GM19238 (cell line): ENCODE results near the gene CCDC90B.
"Not testable (repeated sequence)": the region's sequence is repeated elsewhere in the genome, so short reads cannot be mapped to it uniquely, and the experiment has no call there.

Experiments used
- DNase-seq: peaks from one replicate; pipeline ENCODE4 v3.0.0; 2011; ENCODE audit warnings: low spot score; ENCODE audit not compliant: insufficient read length

The CCDC90B gene

DNA sequence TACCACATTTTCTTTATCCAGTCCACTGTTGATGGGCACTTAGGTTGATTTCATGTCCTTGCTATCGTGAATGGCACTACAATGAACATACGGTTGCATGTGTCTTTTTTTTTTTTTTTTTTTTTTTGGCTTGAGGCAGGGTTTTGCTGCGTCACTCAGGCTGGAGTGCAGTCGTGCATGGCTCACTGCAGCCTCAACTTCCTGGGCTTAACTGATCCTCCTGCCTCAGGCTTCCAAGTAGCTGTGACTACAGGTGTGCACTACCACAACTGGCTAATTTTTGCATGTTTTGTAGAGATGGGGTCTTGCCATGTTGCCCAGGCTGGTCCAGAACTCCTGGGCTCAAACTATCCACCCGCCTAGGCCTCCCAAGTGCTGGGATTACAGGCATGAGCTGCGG is 1.5 kb upstream of the CCDC90B start:
- DNase-seq: no peak

DNA sequence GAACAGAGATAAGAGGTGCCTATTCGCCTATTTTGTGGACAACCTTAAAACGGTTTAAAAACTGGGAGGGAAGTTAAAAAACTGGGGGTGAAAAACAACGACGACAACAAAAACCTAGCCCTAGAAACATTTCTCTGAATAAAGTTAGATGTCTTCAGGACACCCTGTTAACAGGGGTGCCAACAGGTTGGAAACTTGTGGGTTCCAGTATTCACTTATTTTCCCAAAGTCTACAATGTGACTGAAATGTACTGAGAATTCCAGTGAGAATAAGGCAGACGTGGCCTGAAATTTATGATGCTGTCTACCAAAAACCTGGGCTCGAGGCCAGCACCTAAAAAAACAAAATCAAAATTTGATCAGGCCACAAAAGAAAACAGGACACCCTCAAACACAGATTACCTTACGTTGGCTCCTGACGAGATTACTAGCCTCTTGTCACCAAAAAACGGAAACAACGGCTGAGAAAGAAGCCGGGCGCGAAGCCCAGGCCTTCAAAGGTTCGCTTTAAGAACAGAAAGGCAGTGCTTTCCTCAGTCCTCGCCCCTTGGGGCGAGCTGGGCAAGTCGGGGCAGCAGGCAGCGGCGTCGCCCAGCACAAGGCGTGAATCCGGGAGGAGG is 906 bp downstream of the CCDC90B start:
- no peak for DNase-seq

DNA sequence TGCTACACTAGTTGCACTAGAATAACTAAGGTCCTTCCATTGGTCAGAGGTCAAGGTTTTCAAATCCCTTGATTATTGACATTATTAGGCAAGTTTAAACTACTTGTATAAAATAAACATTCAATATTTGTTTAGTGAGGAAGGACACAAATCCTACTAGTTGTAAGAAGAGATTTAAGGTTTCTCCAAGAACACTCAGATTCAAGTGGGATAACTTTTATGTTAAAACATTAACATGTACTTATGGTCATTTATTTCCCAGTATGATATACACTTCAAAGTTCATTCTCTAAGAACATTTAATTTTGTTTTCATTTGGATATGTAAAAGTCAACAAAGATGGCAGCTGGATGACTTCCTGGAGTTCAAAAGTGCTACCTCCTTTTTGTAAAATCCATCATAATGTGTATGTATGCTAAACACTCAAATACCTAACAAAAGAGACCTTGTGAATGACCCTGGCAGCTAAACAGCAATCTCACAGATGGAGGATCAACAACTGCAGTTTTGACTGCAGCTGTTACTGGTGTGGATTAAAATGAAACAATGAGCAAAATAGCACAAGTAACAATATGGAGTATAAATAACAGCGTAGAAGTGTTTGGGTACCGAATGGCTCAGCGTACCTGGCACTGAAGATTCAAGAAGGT is 1.5 kb downstream of the CCDC90B start:
- DNase-seq: no peak

DNA sequence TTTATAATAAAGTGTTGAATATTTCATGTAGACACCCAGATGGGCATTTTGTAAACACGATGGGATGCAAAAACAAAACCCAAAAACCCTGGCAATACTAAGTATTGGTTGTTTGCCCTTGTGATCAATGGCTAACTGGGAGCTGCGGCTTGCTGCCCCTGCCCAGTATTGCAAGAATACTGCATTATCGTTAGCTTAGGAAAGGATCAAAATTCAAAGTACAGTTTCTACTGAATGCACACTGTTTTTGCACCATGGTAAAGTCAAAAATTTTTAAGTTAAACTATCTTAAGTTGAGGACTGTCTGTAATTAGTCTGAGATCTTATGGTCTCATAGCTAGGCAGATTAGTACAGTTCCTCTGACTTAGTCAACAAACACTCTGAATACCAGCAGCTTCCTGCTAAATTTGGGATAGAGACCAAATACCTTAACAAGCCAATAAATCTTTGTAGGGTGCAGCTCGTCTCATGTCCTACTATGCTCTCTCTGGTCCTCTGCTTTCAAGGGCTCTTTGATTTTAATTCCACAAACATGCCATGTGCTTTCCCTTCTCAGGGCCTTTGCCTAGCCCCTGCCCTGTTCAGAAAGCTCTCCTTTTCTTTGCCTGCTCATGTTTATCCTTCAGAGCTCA is 4.0 kb downstream of the CCDC90B start:
- no peak for DNase-seq

DNA sequence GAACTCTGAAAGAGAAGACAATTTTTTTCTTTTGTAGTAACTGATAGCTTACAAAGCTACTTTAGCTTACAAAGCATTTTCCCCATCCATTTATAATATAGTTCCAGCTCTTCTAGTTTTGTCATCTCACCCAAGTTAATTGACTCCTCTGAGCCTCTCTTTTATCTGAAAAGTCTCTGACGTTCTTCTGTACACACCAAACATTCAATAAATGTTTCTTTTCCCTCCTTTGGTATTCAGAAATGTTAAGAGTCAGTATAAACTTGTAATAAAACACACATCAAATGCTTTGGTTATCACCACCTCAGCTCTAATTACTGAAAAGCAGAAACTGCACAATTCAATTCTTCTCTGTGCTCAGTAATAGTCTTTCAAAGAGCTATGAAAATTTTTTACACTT is 5.9 kb downstream of the CCDC90B start:
- no peak for DNase-seq

DNA sequence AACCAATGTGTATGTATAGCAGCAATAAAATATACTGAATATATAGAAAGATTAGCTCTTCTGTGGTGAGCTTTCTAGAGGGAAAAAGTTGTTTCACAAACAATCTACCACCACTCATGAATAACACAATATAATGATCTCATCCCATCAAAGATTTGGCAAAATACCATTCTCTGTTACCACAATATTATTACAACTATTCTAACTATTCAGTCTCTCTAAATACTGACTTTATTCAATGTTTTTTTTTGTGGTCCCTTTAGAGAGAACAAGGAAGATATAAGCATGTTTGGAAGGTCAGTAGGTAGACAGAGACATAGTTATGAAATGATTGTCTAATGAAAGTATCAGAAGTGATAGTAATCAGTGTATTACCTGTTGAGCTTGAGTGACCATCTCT is 7.8 kb downstream of the CCDC90B start:
- DNase-seq: no peak

DNA sequence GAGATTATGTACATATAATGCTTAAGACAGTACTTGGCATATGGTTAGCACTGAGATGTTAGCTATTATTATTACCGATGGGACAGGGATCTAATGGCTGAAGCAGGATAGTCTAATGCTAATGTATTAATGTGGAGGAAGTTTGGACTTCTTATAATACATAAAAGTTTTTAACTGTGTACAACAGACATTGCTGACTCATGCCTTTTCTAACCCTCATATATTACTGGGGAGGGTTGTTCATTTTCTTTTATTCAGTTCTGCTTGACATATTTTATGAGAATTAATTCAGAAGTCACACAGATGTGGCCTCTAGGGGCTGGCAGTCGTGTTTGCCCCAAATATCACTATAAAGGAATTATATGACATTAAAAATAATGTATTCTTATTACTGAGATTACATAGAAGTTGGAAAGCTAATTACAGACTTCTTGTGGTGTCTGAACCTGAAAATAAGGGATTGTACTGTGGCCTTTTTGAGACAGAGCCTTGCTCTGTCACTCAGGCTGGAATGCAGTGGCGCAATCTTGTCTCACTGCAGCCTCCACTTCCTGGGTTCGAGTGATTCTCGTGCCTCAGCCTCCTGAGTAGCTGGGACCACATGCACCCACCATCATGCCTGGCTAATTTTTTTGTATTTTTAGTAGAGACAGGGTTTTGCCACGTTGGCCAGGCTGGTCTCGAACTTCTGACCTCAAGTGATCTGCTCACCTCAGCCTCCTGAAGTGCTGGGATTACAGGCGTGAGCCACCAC is 10.1 kb downstream of the CCDC90B start:
- DNase-seq: no peak

DNA sequence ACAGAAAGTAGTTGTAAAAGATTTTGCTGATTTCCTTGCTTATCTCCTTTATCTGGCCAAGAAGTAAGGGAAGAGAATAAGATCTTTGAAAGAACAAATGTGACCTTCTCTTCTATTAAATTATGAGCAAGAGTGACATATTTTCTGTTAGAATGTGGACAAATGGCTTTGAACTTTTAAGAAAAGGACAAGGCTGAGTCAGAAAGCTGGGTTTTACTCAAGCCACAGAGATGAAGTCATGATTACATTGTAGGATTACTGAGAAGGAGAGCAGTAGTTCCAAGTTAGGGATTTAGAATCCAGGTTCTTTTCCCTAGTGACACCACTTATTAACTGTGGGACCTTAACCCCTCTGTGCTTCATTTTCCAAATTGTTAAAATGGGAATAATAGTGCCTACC is 13.5 kb downstream of the CCDC90B start:
- DNase-seq: no peak

DNA sequence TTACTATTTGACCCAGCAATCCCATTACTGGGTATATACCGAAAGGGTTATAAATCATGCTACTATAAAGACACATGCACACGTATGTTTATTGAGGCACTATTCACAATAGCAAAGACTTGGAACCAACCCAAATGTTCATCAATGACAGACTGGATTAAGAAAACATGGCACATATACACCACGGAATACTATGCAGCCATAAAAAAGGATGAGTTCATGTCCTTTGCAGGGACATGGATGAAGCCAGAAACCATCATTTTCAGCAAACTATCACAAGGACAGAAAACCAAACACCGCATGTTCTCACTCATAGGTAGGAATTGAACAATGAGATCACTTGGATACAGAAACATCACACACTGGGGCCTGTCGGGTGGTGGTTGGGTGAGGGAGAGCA is 14.4 kb downstream of the CCDC90B start:
- DNase-seq: not testable (repeated sequence)

DNA sequence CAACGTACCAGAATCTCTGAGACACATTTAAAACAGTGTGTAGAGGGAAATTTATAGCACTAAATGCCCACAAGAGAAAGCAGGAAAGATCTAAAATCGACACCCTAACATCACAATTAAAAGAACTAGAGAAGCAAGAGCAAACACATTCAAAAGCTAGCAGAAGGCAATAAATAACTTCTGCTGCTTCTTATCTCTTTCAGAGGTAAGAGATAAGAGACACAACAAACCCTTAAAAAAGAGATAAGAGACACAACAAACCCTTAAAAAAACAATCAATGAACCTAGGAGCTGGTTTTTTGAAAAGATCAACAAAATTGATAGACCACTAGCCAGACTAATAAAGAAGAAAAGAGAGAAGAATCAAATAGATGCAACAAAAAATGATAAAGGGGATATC is 17.1 kb downstream of the CCDC90B start:
- DNase-seq: not testable (repeated sequence)

DNA sequence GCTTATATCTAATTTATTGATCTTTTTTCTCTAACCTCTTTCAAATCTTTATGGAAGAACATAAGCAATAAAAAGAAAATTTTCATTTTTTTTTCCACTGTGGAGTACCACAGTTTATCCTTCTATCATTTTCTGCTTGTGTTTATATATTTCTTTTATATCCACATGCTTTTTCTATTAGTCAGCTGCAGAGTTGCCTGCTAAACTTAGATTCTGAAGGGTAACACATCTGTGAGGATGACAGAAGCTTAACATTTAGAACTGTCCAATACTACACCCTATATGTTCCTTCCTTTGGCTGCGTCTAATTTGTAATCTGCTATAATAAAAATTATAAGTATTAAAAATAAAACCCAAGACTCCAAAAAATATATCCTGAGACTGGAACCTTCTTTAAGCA is 20.8 kb downstream of the CCDC90B start:
- DNase-seq: no peak

DNA sequence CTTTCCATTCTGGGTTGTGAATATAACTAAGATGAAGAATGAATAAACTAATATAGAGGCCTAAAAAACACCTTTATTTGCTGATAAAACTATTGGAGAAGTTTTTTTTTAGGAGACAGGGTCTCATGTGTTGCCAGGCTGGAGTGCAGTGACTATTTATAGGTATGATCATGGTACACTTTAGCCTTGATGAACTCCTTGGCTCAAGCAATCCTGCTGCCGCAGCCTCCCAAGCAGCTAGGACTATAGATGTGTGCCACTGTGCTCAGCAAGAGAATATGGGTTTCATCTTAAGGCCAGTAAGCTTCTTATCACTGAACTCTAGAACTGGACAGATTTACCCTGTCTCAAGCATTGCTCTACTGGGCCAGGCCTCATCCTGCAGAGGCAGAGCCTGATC is 26.6 kb downstream of the CCDC90B start:
- DNase-seq: no peak

DNA sequence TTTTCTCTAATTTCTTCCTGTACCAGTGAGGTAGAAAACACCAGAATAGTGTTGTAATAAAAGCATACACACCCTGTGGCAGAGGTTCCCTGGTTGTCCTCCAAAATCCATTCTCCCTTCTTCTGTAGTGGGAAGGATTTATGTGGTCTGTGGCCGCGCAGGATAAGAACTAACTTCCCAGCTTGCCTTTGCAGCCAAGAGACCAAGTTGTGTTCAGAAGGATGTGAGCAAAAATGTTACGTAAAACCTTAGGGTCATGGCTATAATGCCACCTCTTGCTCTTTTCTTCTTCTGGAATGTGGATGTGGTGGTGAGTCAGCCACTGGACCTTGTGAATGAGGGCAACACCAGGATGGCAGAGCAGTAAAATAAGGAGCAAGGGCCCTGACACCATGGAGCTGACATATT is 28.4 kb downstream of the CCDC90B start:
- DNase-seq: no peak

DNA sequence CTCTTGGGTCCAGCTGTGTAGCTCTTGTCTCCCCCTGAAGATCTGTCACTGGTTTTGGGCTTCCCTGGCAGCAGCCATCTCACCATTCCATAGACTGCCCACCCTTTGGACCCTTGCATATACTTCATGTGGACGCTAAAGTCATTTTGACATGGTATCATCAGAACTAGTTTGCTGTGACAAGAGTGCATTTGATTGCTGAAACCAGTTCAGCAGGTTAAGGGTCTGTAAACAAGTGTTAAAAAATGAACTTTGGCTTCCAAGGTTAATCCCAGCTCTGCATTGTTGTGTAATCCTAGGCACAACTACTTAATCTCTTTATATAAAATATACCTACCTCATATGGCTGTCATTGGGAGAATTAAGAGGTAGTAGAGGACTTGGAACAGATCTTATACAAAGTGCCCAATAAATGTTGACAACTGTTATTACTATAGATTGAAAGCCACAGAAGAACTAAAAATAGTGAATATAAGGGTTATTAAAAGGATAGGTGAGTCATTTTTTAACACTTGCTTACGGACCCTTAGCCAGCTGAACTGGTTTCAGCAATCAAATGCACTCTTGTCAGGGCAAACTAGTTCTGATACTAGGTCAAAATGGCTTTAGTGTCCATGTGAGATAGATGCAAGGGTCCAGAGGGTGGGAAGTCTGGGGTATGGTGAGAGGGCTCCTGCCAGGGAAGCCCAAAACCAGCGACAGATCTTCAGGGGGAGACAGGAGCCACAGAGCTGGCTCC is 29.4 kb downstream of the CCDC90B start:
- no peak for DNase-seq

DNA sequence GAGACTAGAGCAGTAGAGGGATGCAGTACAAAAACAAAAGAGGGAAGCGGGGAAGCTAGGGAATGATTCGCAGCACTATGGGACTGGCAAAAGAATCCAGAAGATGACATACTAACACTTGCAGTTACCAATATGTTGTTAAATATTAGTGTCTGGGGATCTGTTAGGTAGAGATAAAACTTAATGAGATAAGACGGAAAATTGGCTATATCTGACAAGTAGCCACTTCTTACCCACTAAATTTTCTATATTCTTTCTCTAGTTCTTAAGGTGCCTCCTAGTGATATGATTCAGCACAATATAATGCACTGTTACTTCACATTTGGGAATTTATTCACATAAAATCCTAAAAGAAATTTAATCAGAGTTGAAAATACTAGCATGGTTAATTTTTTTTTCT is 30.8 kb downstream of the CCDC90B start:
- DNase-seq: no peak

DNA sequence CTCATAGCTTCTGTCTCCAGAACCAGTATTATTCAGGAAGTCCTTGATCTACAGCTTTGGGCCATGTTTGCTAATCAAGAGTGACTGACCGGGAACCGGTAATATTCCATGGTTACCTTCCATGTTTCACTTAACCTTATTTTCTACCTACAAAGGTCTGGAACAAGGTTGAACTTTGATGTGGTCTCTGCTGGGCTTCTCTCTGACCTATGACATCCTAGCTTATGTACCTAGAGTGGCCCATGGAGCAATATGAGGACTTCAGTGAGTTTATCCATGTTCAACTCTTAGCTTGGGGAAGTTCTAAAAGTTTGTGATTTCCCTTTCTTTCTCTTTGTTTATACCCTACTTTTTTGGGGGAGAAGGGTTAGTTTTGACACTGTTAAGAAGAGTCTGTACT is 33.2 kb downstream of the CCDC90B start:
- DNase-seq: no peak

DNA sequence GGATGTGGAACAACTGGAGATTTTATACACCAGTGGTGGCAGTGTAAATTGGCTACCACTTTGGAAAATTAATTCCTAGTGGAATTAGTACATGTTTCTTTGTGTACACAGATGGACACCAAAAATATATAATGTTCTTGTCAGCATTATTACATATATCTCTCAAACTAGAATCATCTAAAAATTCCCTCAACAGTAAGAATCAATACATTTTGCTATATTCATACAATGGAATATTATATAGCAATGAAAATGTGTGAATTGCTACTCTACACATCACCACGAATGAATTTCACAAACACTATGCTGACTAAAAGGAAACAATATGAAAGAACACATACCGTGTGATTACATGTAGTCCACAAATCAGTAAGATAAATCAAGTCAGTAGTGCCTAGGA is 33.9 kb downstream of the CCDC90B start:
- no peak for DNase-seq

DNA sequence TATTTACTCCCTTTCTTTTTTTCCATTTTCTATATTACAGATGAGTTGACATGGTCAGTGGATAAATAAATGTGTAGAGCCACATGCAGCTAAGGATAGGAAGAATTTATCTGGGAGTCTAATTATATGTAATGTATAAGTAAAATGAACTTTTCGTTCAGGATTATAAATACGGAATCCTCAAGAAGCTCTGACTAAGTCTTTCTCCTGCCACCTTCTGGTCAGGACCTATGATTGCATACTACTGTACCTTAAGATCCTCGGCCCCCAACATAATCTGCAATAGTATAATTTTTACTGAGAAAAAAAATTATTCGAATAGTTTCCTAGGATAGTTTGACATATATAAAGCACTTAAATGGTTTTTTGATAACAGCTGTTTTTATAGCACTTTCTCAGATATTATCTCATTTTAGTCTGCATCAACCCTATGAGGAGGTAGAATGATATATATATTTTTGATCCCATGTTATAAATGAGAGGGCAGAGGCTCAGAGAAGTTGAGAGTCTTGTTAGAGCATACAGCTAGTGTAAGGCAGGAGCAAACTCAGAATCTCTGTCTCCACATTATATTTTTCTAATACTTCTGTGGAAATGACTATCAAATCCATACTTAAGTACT is 36.1 kb downstream of the CCDC90B start:
- peak; percentile 9 for DNase-seq

DNA sequence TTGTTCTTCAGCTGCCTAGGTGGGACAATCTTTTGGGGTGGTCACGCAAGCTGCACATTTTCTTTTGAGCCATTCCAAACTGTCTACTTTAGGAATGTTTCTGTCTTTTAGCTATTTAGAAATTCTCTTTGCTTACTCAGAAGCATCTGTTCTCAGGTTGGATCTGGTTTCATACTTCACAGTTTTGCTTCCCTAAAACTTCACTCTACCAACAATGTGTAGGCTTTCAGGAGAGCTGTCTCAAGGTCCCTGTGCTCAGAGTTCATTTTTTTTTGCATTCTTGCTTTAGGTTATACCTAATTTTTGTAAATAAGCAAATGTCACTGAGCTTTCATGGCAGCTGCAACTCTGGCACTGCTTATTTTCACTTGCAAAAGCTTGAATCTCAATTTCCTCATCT is 36.7 kb downstream of the CCDC90B start:
- DNase-seq: no peak

DNA sequence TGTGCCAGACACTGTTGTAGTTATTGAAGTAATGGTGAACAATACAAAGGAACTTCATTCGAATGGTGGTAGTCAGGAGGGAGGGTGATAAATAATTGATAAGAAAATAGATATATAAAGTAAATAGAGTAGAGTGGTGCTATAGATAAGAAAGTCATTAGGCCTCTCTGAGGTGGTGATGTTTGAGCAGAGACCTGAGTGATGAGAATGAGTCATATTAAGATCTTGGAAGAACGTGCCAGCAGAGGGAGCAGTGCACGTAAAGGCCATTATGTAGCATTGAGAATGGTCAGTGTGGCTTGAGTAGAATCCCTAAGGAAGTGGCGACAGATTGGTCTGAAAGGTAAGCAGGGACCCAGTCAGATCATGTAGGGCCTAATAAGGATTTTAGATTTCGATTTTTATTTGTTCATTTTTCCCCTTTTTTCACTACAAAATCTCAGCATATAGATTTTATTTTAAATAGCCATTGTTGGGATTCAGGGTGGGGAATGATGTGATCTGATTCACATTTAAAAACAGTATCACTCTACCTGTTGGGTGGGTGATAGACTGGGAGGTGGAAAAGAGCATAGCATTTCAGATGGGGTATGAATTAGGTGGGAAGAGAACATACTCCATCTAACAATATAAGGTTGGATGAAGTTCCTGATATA is 44.7 kb downstream of the CCDC90B start:
- no peak for DNase-seq

DNA sequence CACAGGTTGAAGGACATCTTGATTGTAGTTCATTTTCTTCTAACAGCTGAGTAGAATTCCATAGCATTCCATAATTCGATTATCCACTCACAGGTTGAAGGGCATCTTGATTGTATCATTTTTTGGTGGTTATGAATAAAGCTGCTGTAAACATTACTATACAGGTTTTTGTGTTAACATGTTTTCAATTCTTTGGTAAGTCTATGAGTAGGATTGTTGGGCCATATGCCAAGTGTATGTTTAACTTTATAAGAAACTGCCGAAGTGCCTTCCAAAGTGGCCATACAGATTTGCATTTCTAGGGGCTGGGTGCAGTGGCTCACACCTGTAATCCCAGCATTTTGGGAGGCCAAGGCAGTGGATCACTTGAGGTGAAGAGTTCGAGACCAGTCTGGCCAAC is 48.1 kb downstream of the CCDC90B start:
- DNase-seq: no peak
